T-helper 2 cell treated with Interferon-gamma antibody and Interleukin-4, amounts not matched to agents 5 μg/mL and 100 μg/mL, for 36 hours (primary cell): ENCODE measurements around the gene EXOC4.

Experiments
- DNase-seq: peaks from one replicate; pipeline ENCODE4 v3.0.0; 2021; ENCODE audit warnings: low spot score
- H3K27ac Mint-ChIP-seq: one replicate; pipeline ENCODE4 v1.8.0; 2021; ENCODE audit warnings: mild to moderate bottlenecking, mixed read lengths
- H3K27me3 Mint-ChIP-seq: one replicate; pipeline ENCODE4 v1.8.0; 2021; ENCODE audit warnings: low read depth, mixed read lengths
- H3K36me3 Mint-ChIP-seq: one replicate; pipeline ENCODE4 v1.8.0; 2021; ENCODE audit warnings: low read depth, mixed read lengths
- H3K4me1 Mint-ChIP-seq: one replicate; pipeline ENCODE4 v1.8.0; 2021; ENCODE audit warnings: low read depth, mixed read lengths
- H3K4me3 Mint-ChIP-seq: one replicate; pipeline ENCODE4 v1.8.0; 2022; ENCODE audit warnings: mild to moderate bottlenecking, moderate library complexity, mixed read lengths
- H3K9me3 Mint-ChIP-seq: one replicate; pipeline ENCODE4 v1.8.0; 2021; ENCODE audit warnings: mixed read lengths

EXOC4 gene

DNA sequence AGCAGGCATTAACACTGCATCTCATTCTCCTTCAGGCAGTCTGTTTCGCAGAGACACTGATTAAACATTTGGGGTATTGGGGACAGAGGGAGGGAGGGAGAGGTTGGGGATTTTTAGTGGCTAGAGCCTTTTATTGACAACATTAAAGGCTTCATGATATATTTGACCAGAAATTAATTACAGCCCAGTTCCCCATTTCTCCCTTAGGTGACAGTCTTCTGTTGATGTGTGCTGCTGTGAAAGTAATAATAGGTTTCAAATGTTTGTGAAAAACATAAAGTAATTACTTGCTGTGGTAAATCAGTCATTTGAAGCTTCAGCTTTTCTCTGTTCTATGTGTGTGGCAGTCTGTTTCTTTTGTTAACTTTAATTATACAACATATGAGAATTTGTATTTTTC, 769.0 kb downstream of the EXOC4 start:
- Mint-ChIP-seq H3K36me3 (no peaks in the 10 kb centered on the region), H3K4me3 (no peak overlapping the region), H3K4me1 (no peaks in the 10 kb centered on the region), H3K9me3 (no peaks in the 10 kb centered on the region), H3K27ac (no peak overlapping the region), H3K27me3 (no peaks in the 10 kb centered on the region)
- DNase-seq, result no peak

DNA sequence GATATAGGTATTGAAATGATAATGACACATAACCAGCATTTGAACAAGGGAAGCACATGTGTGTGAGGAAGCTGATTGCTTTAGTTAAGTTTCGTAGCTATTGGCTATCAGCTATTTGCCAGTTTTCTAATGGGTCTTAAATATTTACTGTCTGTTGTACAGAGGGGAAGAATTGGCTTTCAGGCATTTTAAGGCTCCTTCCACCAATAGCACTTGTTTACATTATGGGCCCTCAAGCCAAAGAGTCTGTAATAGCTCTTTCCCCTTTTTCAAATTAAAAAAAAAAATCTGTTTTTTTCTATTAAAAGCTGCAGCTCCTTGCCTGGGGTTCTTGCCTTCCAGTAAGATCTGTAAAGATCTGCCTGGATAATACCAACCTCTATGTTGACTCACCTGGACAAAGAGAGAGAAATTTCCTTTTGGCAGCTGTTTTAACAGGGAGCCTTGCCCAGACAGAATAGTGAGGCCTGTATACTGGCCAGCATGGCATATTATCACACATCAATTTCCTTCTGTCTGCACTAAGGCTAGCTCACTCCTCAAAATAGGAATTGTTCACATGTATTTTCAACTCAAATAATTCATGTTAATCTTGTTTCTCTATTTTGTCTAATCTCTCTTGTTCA, 769.5 kb downstream of the EXOC4 start:
- Mint-ChIP-seq H3K4me3 (no peak overlapping the region), H3K27me3 (no peaks in the 10 kb centered on the region), H3K36me3 (no peaks in the 10 kb centered on the region), H3K27ac (no peak overlapping the region), H3K9me3 (no peaks in the 10 kb centered on the region), H3K4me1 (no peaks in the 10 kb centered on the region)
- no peak for DNase-seq

DNA sequence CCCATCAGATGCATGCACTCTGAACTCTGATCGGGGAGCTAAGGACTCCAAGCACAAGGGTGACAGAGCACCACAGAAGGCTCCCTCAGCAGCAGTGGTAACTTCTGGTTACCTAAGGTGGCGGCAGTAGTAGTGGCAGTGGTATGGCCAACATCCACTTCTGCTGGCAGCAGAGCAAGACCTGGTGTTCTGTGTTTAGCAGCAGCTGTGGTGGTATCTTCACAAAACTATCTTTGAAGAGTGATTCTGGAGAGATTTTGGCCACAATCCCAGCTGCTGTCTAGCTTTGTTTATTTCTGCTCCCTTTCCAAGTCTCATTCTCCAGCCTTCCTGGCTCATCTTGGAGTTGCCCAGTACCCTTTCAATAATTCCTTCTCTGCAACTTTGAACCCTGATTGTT, 771.9 kb downstream of the EXOC4 start:
- no peaks in the 10 kb centered on the region for H3K9me3 Mint-ChIP-seq
- no peak overlapping the region for H3K4me3 Mint-ChIP-seq
- H3K27ac Mint-ChIP-seq, result no peak overlapping the region

DNA sequence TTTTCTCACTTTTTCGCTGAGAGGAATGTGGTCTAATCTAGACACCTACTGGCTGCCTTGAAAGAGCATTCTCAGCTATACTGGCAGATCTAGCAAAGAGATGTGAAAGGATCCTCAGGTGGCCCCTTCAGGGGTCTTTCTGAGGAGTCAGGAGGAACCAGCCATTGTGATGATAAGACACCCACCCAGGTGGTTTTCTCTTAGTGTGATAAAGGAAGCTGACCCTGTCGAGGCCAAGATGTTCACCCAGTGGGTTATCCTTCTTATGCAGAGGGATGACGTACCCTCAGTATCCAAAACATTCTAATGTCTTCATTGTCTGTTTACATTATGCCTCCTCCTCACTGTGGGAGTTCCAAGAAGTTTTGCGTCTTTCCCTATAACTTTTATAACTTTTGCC, 776.0 kb downstream of the EXOC4 start:
- DNase-seq, result no peak
- Mint-ChIP-seq H3K9me3 (no peaks in the 10 kb centered on the region), H3K27me3 (no peaks in the 10 kb centered on the region), H3K27ac (no peak overlapping the region), H3K4me3 (no peak overlapping the region), H3K4me1 (no peaks in the 10 kb centered on the region), H3K36me3 (no peaks in the 10 kb centered on the region)

More for the DNA sequence above, 771.9 kb downstream of the EXOC4 start:
- no peaks in the 10 kb centered on the region for H3K36me3 Mint-ChIP-seq
- no peak for DNase-seq
- no peaks in the 10 kb centered on the region for H3K4me1 Mint-ChIP-seq
- no peaks in the 10 kb centered on the region for H3K27me3 Mint-ChIP-seq

DNA sequence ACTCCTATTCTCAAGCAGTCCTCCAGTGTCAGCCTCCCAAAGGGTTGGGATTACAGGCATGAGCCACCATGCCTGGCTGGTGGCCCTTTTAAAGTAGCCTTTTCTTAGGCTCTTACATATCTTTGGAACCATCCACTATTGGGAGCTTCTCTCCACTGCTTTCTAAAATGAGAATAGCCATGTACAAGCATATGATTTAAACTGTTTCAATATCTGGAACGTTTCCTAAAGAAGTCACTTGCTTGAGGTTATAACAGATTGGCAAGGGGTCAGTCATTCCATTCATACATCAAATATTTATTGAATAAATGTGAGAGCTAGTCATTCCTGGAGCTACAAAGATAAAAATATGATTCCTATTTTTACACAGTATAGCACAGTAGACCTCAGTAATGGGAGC, 776.9 kb downstream of the EXOC4 start:
- H3K27me3 Mint-ChIP-seq, result no peaks in the 10 kb centered on the region
- H3K4me3 Mint-ChIP-seq, result no peak overlapping the region
- DNase-seq, result no peak
- H3K9me3 Mint-ChIP-seq, result no peaks in the 10 kb centered on the region
- H3K36me3 Mint-ChIP-seq, result no peaks in the 10 kb centered on the region
- H3K4me1 Mint-ChIP-seq, result no peaks in the 10 kb centered on the region
- H3K27ac Mint-ChIP-seq, result no peak overlapping the region

DNA sequence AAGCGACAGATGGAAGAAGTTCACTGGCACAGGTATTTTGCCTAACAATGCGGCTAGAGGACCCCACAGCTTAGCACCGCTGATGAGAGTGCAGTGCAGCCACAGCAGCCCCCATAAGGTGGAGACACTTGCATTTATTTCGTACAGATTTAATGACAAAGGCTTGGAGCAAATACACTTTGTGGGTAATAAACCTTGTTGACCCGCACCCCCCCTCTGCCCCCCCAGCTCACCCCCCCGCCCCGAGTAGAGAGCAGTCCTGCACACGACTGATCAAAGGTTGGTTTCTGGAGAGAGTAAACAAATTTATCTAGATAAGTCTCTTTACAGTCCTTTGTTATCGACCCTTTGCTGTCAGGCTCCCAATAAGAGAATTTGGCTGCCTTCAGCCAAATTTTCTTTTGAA, 777.6 kb downstream of the EXOC4 start:
- Mint-ChIP-seq H3K27ac (no peak overlapping the region), H3K27me3 (no peaks in the 10 kb centered on the region), H3K36me3 (no peaks in the 10 kb centered on the region), H3K4me1 (no peaks in the 10 kb centered on the region), H3K9me3 (no peaks in the 10 kb centered on the region), H3K4me3 (no peak overlapping the region)
- no peak for DNase-seq

DNA sequence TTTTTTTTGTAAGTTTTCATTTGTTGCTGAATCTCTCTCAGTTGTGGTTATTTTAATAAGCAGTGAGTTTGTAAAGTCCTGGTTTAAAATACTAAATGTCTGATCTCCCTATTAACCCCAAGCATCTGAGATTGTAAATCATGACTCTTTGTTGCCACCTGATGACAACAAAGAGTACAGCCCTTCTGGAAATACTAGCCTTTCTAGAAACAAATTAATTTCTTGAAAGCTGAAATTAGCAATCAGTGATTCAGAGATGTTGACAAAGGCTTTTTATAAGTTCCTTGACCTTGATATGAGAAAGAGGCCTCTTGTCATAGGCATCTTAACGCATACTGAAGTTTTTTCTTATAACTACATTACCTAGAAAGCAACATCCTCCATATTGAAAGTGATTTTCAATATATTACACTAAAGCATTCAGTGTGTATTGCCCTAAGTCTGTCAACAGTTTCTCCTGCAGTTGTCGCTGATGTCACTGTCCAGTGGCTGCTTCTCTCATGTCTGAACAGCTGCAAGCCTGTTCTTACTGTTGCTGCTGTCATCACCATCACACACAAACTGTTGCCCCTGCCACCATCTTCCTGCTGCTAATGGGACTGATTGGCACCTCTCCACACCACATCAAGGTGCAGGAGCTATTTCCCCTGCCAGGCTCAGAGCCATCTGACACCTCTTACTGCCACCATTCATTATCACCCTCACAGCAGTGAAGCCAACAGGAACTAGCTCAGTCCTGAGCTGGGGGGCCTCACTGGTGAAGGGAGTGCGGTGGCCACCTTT, 779.1 kb downstream of the EXOC4 start:
- DNase-seq, result no peak
- no peak overlapping the region for H3K4me3 Mint-ChIP-seq
- H3K27me3 Mint-ChIP-seq, result no peaks in the 10 kb centered on the region
- H3K36me3 Mint-ChIP-seq, result no peaks in the 10 kb centered on the region
- H3K4me1 Mint-ChIP-seq, result no peaks in the 10 kb centered on the region
- no peak overlapping the region for H3K27ac Mint-ChIP-seq
- H3K9me3 Mint-ChIP-seq, result no peaks in the 10 kb centered on the region

DNA sequence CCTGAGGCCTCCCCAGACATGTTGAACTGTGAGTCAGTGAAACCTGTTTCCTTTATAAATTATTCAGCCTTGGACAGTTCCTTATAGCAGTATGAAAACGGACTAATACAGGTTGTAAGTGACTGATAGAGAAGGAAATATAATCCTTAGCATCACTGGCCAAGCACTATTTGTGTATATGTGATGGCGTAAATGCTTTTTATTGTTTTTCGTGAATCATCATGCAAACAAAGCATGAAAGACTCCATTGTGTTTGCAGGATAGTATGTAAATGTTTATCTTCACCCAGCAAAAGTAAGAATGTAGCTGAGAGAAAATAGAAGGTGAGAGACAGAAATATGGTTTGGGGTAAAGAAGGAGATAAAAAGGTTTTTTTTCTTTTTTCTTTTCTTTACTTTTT, 781.8 kb downstream of the EXOC4 start:
- no peak for DNase-seq
- H3K9me3 Mint-ChIP-seq, result no peaks in the 10 kb centered on the region
- no peaks in the 10 kb centered on the region for H3K36me3 Mint-ChIP-seq
- H3K27me3 Mint-ChIP-seq, result no peaks in the 10 kb centered on the region
- no peak overlapping the region for H3K4me3 Mint-ChIP-seq
- H3K27ac Mint-ChIP-seq, result no peak overlapping the region
- H3K4me1 Mint-ChIP-seq, result no peaks in the 10 kb centered on the region

DNA sequence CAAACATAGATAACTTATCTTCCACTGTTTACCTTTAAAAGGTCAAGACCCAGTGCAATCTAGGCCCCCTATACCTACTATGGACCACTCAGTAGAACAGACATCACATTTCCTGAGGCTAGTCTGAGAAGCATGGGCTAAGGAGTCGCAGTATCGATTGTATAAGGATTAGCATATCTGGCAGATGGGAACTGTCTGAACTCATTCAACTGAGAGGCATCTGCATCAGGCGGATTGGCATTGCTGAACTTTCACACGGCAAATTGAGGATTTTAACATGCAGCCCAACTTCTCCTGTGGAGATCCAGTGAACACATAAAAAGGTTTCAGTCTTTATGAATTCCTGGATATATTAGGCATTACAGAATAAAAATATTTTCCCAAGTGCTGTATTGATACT, 785.1 kb downstream of the EXOC4 start:
- Mint-ChIP-seq H3K4me3 (no peak overlapping the region), H3K27ac (no peak overlapping the region), H3K36me3 (no peaks in the 10 kb centered on the region), H3K27me3 (no peaks in the 10 kb centered on the region), H3K9me3 (no peaks in the 10 kb centered on the region), H3K4me1 (no peaks in the 10 kb centered on the region)
- no peak for DNase-seq

DNA sequence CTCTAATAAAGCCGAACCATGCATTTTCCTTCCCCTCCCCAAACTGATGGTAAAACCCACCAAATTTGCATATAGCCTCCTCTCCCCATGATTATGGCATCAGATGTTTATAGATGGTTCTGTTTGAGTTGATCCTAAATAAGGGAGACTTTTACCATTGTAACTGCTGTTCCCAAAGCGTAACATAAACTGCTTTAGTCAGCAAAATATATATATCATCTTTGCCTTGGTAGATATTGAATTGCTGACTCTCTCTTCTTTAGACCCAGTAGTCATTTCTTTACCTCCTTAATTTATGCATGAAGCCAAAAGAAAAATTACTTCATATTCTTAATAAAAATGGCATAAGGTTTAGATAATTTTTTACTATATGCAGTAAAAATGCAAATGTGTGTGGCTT, 788.1 kb downstream of the EXOC4 start:
- no peak overlapping the region for H3K4me3 Mint-ChIP-seq
- H3K36me3 Mint-ChIP-seq, result no peaks in the 10 kb centered on the region
- no peaks in the 10 kb centered on the region for H3K27me3 Mint-ChIP-seq
- DNase-seq, result no peak
- H3K27ac Mint-ChIP-seq, result no peak overlapping the region
- H3K9me3 Mint-ChIP-seq, result no peaks in the 10 kb centered on the region
- H3K4me1 Mint-ChIP-seq, result no peaks in the 10 kb centered on the region

DNA sequence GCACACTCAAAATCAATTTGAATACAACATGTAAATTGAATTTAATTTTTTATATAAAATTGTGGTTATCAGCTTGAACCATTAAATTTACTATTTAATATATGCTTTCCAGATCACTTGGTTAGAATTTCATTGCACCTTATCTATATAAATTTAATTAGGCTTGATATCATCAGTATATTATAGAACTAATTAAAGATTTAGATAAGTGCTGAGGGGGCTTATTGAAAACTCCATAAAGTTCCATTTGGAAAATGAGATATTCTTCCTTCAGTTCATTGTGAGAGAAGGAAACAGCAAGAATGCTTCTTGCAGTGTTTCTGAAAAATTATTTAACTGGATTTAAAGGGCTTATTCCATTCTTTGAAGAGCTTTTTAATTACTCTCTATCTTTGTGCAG, 788.6 kb downstream of the EXOC4 start:
- H3K36me3 Mint-ChIP-seq, result no peaks in the 10 kb centered on the region
- H3K9me3 Mint-ChIP-seq, result no peaks in the 10 kb centered on the region
- H3K4me3 Mint-ChIP-seq, result no peak overlapping the region
- H3K4me1 Mint-ChIP-seq, result no peaks in the 10 kb centered on the region
- H3K27ac Mint-ChIP-seq, result no peak overlapping the region
- H3K27me3 Mint-ChIP-seq, result no peaks in the 10 kb centered on the region
- no peak for DNase-seq

DNA sequence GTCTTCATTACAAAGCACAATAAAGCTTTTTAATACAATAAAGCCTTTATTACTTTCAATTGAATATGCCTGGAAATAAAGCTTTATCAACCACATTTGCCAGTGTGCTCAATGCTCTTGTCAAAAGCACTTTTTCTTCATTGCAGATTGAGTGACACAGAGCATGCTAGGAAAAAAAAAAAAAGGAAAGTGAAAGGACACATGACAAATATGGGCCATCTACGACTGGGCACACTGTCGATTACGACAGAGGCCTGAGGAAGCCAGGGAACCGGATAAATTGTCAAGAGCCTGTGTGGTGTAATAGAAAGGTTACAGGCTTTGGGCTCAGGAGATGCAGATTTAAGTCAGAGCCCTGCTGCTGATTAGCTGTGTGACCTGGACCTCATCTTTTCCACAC, 789.4 kb downstream of the EXOC4 start:
- no peaks in the 10 kb centered on the region for H3K36me3 Mint-ChIP-seq
- DNase-seq, result no peak
- H3K9me3 Mint-ChIP-seq, result peaks cover 1% of the 10 kb centered on the region
- no peaks in the 10 kb centered on the region for H3K27me3 Mint-ChIP-seq
- H3K4me3 Mint-ChIP-seq, result no peak overlapping the region
- no peak overlapping the region for H3K27ac Mint-ChIP-seq
- no peaks in the 10 kb centered on the region for H3K4me1 Mint-ChIP-seq

DNA sequence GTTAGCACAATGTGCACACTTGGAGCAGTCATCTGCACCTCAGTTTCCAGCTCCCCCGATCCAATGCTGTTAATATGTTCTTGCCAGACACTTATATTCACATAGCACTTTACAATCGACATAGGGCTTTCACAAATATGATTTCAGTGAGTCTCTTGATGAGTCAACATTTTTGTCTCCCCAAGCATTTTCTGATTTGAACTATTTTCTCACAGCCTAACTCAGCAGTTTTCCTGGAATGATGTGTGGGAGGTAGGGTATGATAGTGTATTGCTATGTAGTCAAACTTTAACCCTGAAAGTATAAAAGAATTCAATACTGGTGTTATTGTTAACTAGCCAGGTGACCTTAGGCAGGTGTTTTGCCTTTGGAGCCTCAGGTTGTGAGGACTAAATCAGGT, 791.8 kb downstream of the EXOC4 start:
- H3K27ac Mint-ChIP-seq, result no peak overlapping the region
- no peak overlapping the region for H3K4me3 Mint-ChIP-seq
- H3K9me3 Mint-ChIP-seq, result peaks cover 3% of the 10 kb centered on the region
- H3K27me3 Mint-ChIP-seq, result no peaks in the 10 kb centered on the region
- no peaks in the 10 kb centered on the region for H3K36me3 Mint-ChIP-seq
- no peaks in the 10 kb centered on the region for H3K4me1 Mint-ChIP-seq
- DNase-seq, result no peak

DNA sequence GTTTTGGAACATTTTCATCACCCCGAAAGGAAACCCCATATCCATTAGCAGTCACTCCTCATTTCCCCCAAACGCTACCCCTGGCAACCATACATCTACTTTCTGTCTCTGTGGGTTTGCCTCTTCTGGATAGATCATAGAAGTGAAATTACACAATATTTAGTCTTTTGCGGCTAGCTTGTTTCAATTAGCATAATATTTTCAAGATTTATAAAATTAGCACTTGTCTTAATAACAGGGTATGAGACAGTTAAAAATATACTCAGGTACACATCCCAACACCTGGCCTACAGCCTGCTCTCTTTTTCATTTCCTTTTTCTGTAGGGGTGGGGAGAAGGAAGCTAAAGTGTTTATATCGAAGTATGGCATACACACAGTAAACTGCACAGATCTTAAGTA, 792.8 kb downstream of the EXOC4 start:
- H3K27me3 Mint-ChIP-seq, result no peaks in the 10 kb centered on the region
- no peak overlapping the region for H3K4me3 Mint-ChIP-seq
- no peaks in the 10 kb centered on the region for H3K4me1 Mint-ChIP-seq
- DNase-seq, result no peak
- no peaks in the 10 kb centered on the region for H3K36me3 Mint-ChIP-seq
- H3K27ac Mint-ChIP-seq, result no peak overlapping the region
- H3K9me3 Mint-ChIP-seq, result peaks cover 3% of the 10 kb centered on the region

DNA sequence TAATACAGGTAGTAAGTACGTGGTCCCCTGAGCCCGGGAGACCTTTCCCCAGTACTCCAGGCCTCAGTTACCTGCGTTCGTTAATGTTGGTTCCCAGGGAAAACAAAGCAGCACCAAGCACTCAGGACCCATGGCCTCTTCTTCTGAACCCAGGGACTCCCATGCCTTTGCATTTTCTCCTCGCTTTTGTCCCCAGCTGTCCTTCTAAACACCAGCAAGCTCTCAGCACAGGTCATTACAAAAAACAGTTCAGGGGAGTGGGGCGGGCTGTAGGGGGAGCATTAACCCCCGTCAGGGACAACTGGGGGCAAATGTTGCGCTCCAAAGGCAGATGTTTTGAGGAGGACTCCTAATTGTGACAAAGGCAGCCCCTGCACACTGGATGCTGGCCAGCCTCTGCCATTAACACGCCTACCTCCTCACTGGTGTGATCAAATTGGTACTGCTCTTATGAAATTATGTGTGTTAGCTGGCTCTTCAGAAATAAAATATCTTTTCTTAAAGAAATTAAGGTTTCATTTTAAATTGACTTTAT, 793.8 kb downstream of the EXOC4 start:
- Mint-ChIP-seq H3K36me3 (no peaks in the 10 kb centered on the region), H3K27ac (no peak overlapping the region), H3K27me3 (no peaks in the 10 kb centered on the region), H3K9me3 (peaks cover 3% of the 10 kb centered on the region), H3K4me1 (no peaks in the 10 kb centered on the region), H3K4me3 (no peak overlapping the region)
- no peak for DNase-seq
